ENCODE results near the gene UBE2U.

The UBE2U gene

GRCh38 chr1:64171246-64171645, 32.2 kb upstream of the UBE2U start:
- no peak for TF ChIP-seq EZH2 (IDR thresholded peaks at IDR 0.05; ENCODE audit: borderline replicate concordance, low read length)
- no peak for TF ChIP-seq CTCF (IDR thresholded peaks at IDR 0.05; ENCODE audit: low read length)
- H2AFZ ChIP-seq (ENCODE audit: low read length) = no peak overlapping the region
- no peaks in the 10 kb centered on the region for H3K27me3 ChIP-seq (ENCODE audit: insufficient read depth, low read length)
- H3K79me2 ChIP-seq (ENCODE audit: insufficient read depth, low read length) = no peaks in the 10 kb centered on the region
- H3K36me3 ChIP-seq (ENCODE audit: insufficient read depth, low read length) = no peaks in the 10 kb centered on the region
- no peaks in the 10 kb centered on the region for H3K9me2 ChIP-seq (ENCODE audit: low read depth, low read length)
- no peaks in the 10 kb centered on the region for H3K9me3 ChIP-seq (ENCODE audit: low read length)
- no peaks in the 10 kb centered on the region for H3F3A ChIP-seq (ENCODE audit: insufficient read depth, low read length)
- H3K27ac ChIP-seq (ENCODE audit: low read depth, low read length, poor library complexity, severe bottlenecking) = no peak overlapping the region
- H4K20me1 ChIP-seq (ENCODE audit: insufficient read depth, low read length) = no peaks in the 10 kb centered on the region
- H3K4me1 ChIP-seq (ENCODE audit: insufficient read depth, low read length, severe bottlenecking) = no peaks in the 10 kb centered on the region
- H3K4me2 ChIP-seq (ENCODE audit: low read length) = no peak overlapping the region
- H3K9ac ChIP-seq (ENCODE audit: low read length) = no peak overlapping the region
- H3K4me3 ChIP-seq (ENCODE audit: low read depth, low read length, poor library complexity, severe bottlenecking) = no peak overlapping the region

GRCh38 chr1:64171797-64172281, 31.6 kb upstream of the UBE2U start:
- H2AFZ ChIP-seq (ENCODE audit: low read length) = no peak overlapping the region
- no peaks in the 10 kb centered on the region for H3K36me3 ChIP-seq (ENCODE audit: insufficient read depth, low read length)
- TF ChIP-seq CTCF (IDR thresholded peaks at IDR 0.05; ENCODE audit: low read length) (no peak), EZH2 (IDR thresholded peaks at IDR 0.05; ENCODE audit: borderline replicate concordance, low read length) (no peak)
- no peak overlapping the region for H3K4me2 ChIP-seq (ENCODE audit: low read length)
- no peaks in the 10 kb centered on the region for H3K9me3 ChIP-seq (ENCODE audit: low read length)
- H3K4me3 ChIP-seq (ENCODE audit: low read depth, low read length, poor library complexity, severe bottlenecking) = no peak overlapping the region
- H3K9ac ChIP-seq (ENCODE audit: low read length) = no peak overlapping the region
- no peaks in the 10 kb centered on the region for H4K20me1 ChIP-seq (ENCODE audit: insufficient read depth, low read length)
- H3K79me2 ChIP-seq (ENCODE audit: insufficient read depth, low read length) = no peaks in the 10 kb centered on the region
- H3K4me1 ChIP-seq (ENCODE audit: insufficient read depth, low read length, severe bottlenecking) = no peaks in the 10 kb centered on the region
- no peaks in the 10 kb centered on the region for H3F3A ChIP-seq (ENCODE audit: insufficient read depth, low read length)
- H3K27ac ChIP-seq (ENCODE audit: low read depth, low read length, poor library complexity, severe bottlenecking) = no peak overlapping the region
- H3K27me3 ChIP-seq (ENCODE audit: insufficient read depth, low read length) = no peaks in the 10 kb centered on the region
- H3K9me2 ChIP-seq (ENCODE audit: low read depth, low read length) = no peaks in the 10 kb centered on the region

DNA sequence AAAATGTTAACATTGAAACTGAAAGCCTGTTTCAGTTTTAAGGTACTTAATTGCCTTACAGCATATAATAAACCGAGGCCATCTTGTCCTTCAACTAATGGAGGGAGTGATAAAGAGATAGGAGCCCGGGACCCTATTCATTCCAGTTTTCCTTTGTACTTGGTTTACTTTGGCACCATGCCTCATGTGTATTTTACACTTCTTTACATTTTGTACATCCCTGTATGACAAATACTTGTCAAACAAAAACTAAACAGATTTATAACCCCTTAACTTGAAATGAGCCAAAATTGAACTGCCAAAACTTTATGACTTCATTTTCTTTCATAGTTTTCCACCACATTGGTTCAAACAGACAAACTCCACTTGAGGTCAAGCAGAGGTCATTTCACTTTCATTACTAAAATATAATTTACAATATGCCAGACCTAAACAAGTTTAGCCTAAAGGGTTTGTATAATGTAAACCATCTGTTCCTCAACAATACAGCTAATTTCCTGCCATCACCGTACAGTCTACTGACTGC, 30.9 kb upstream of the UBE2U start:
- Histone ChIP-seq H3K27me3 (ENCODE audit: insufficient read depth, low read length) (no peaks in the 10 kb centered on the region), H3K4me3 (ENCODE audit: low read depth, low read length, poor library complexity, severe bottlenecking) (no peak overlapping the region), H3K36me3 (ENCODE audit: insufficient read depth, low read length) (no peaks in the 10 kb centered on the region), H3K4me1 (ENCODE audit: insufficient read depth, low read length, severe bottlenecking) (no peaks in the 10 kb centered on the region), H2AFZ (ENCODE audit: low read length) (no peak overlapping the region), H3K9me2 (ENCODE audit: low read depth, low read length) (no peaks in the 10 kb centered on the region), H3K27ac (ENCODE audit: low read depth, low read length, poor library complexity, severe bottlenecking) (no peak overlapping the region), H3K4me2 (ENCODE audit: low read length) (no peak overlapping the region), H4K20me1 (ENCODE audit: insufficient read depth, low read length) (no peaks in the 10 kb centered on the region), H3K9ac (ENCODE audit: low read length) (no peak overlapping the region), H3F3A (ENCODE audit: insufficient read depth, low read length) (no peaks in the 10 kb centered on the region), H3K79me2 (ENCODE audit: insufficient read depth, low read length) (no peaks in the 10 kb centered on the region), H3K9me3 (ENCODE audit: low read length) (no peaks in the 10 kb centered on the region)
- TF ChIP-seq EZH2 (IDR thresholded peaks at IDR 0.05; ENCODE audit: borderline replicate concordance, low read length) (no peak), CTCF (IDR thresholded peaks at IDR 0.05; ENCODE audit: low read length) (no peak)
